ENCODE results near the gene EXOSC10. TPM values are rescaled to one million over a fixed set of nuclear protein-coding genes. Genes with fewer than 3 reads are reported as not detected.
A peak's percentile ranks its signal among the peaks of the same experiment; 100 is the strongest.

The EXOSC10 gene
- total RNA-seq, 1 experiment from 2014 or later = 93.1 TPM

- Histone ChIP-seq H3K4me3 (ENCODE audit: low read depth in 2 of 2, low read length in 2 of 2) (no peak overlapping the region), H3K27ac (ENCODE audit: low read length) (no peak overlapping the region), H3K4me1 (ENCODE audit: control insufficient read depth, insufficient read depth, low read length) (no peaks in the 10 kb centered on the region; the same call in 1 of the 2 replicates), H3K9me3 (ENCODE audit: control insufficient read depth, insufficient read depth, low read depth, low read length) (no peaks in the 10 kb centered on the region), H3K36me3 (ENCODE audit: control insufficient read depth, insufficient read depth, low read length) (peaks cover 42% of the 10 kb centered on the region), H3K27me3 (ENCODE audit: control insufficient read depth, insufficient read depth, low read length) (no peaks in the 10 kb centered on the region)
- no peak for ATAC-seq
- in situ Hi-C loops (cut with HindIII; ENCODE audit: low pct_unique_long_range_greater_than_20kb, low sequenced_read_pairs) = no loop called here
- DNase-seq (ENCODE audit: low read depth, low spot score) = no peak
- TF ChIP-seq POLR2AphosphoS5 (IDR thresholded peaks at IDR 0.05; ENCODE audit: low read depth, low read length) = no peak
- TF ChIP-seq TCF7L2 (IDR thresholded peaks at IDR 0.05; ENCODE audit: low read depth, low read length) = no peak
- no peak for TF ChIP-seq SIN3A (IDR thresholded peaks at IDR 0.05; ENCODE audit: borderline replicate concordance, insufficient read depth, low read depth, low read length)
- TF ChIP-seq REST (IDR thresholded peaks at IDR 0.05; ENCODE audit: insufficient read depth in 1 of 2, low read depth in 2 of 2, low read length in 1 of 2) = no peak
- no peak for TF ChIP-seq CTCF (IDR thresholded peaks at IDR 0.05)
- ChIA-PET CTCF (no interaction called here), POLR2A (no interaction called here)
- intact Hi-C loops (cut with micrococcal nuclease; ENCODE audit: unreplicated experiment) = no loop called here
- no TSS peak for BruUV-seq (replicated peaks)
Measured at GRCh38 chr1:11124965-11125364, 25.3 kb upstream of the EXOSC10 start.

- intact Hi-C loops (cut with micrococcal nuclease; ENCODE audit: unreplicated experiment) = no loop called here
- in situ Hi-C loops (cut with HindIII; ENCODE audit: low pct_unique_long_range_greater_than_20kb, low sequenced_read_pairs) = no loop called here
- H3K27me3 ChIP-seq (ENCODE audit: control insufficient read depth, insufficient read depth, low read length) = no peaks in the 10 kb centered on the region
- TSS peak; percentile 60 for BruUV-seq (replicated peaks)
- peaks cover 9% of the 10 kb centered on the region; the same call in 1 of the 2 replicates for H3K36me3 ChIP-seq (ENCODE audit: control insufficient read depth, insufficient read depth, low read length)
- no peaks in the 10 kb centered on the region for H3K4me1 ChIP-seq (ENCODE audit: control insufficient read depth, insufficient read depth, low read length)
- no peak overlapping the region for H3K27ac ChIP-seq (ENCODE audit: low read length)
- POLR2A ChIA-PET = no interaction called here
- CTCF ChIA-PET = no interaction called here
- TF ChIP-seq CTCF (IDR thresholded peaks at IDR 0.05) = no peak
- TF ChIP-seq REST (IDR thresholded peaks at IDR 0.05; ENCODE audit: insufficient read depth in 1 of 2, low read depth in 2 of 2, low read length in 1 of 2) = no peak
- TF ChIP-seq TCF7L2 (IDR thresholded peaks at IDR 0.05; ENCODE audit: low read depth, low read length) = no peak
- TF ChIP-seq POLR2AphosphoS5 (IDR thresholded peaks at IDR 0.05; ENCODE audit: low read depth, low read length) = no peak
- no peak for TF ChIP-seq SIN3A (IDR thresholded peaks at IDR 0.05; ENCODE audit: borderline replicate concordance, insufficient read depth, low read depth, low read length)
- ATAC-seq (no peak), DNase-seq (ENCODE audit: low read depth, low spot score) (no peak)
- H3K9me3 ChIP-seq (ENCODE audit: control insufficient read depth, insufficient read depth, low read depth, low read length) = no peaks in the 10 kb centered on the region
- H3K4me3 ChIP-seq (ENCODE audit: low read depth in 2 of 2, low read length in 2 of 2) = no peak overlapping the region
Measured at GRCh38 chr1:11116318-11116717, 16.6 kb upstream of the EXOSC10 start.
